Measurements from ENCODE around the gene N4BP2L1. TPM values are rescaled to one million over a fixed set of nuclear protein-coding genes. Genes with fewer than 3 reads are reported as not detected.

Gene N4BP2L1
- total RNA-seq, 2 experiments from 2014 or later, result 7.9 to 14.6 TPM

- ChIA-PET POLR2A (interaction anchor here (1.0 kb wide), 1 partner anchor 15 kb away, joined by 3 read pairs; no protein-coding TSS in a partner anchor), CTCF (ENCODE audit: unreplicated experiment) (no interaction called here)
- Histone ChIP-seq H4K20me1 (ENCODE audit: insufficient read depth, low read length) (no peaks in the 10 kb centered on the region), H3K36me3 (ENCODE audit: insufficient read depth, low read length) (no peaks in the 10 kb centered on the region), H3K4me1 (ENCODE audit: insufficient read depth, low read length, poor library complexity, severe bottlenecking) (no peaks in the 10 kb centered on the region), H3K4me3 (ENCODE audit: low read depth, low read length, poor library complexity, severe bottlenecking) (no peak overlapping the region), H3K27ac (ENCODE audit: low read depth, low read length, poor library complexity, severe bottlenecking) (no peak overlapping the region), H3K79me2 (ENCODE audit: insufficient read depth, low read depth, low read length) (no peaks in the 10 kb centered on the region), H2AFZ (ENCODE audit: low read length) (no peak overlapping the region), H3K9me2 (ENCODE audit: insufficient read depth, low read length) (no peaks in the 10 kb centered on the region), H3K9me3 (ENCODE audit: low read length) (no peaks in the 10 kb centered on the region), H3K4me2 (ENCODE audit: low read length) (no peak overlapping the region)
- TF ChIP-seq CTCF (conservative IDR thresholded peaks at IDR 0.05; ENCODE audit: low read length) (no peak), EZH2phosphoT487 (IDR thresholded peaks at IDR 0.05; ENCODE audit: borderline replicate concordance, low read depth, low read length) (no peak)
- BruUV-seq (replicated peaks), result no TSS peak
- intact Hi-C loops (cut with micrococcal nuclease; ENCODE audit: unreplicated experiment), result no loop called here
- DNase-seq (ENCODE audit: low spot score), result no peak
Observed at GRCh38 chr13:32407854-32408253, 20.1 kb downstream of the N4BP2L1 start.

- TF ChIP-seq CTCF (conservative IDR thresholded peaks at IDR 0.05; ENCODE audit: low read length), result no peak
- no peak for TF ChIP-seq EZH2phosphoT487 (IDR thresholded peaks at IDR 0.05; ENCODE audit: borderline replicate concordance, low read depth, low read length)
- H3K4me3 ChIP-seq (ENCODE audit: low read depth, low read length, poor library complexity, severe bottlenecking), result no peak overlapping the region
- H3K4me2 ChIP-seq (ENCODE audit: low read length), result no peak overlapping the region
- H3K9me2 ChIP-seq (ENCODE audit: insufficient read depth, low read length), result no peaks in the 10 kb centered on the region
- ChIA-PET CTCF (ENCODE audit: unreplicated experiment) (no interaction called here), POLR2A (no interaction called here)
- no TSS peak for BruUV-seq (replicated peaks)
- no peak for DNase-seq (ENCODE audit: low spot score)
- H2AFZ ChIP-seq (ENCODE audit: low read length), result no peak overlapping the region
- no peak overlapping the region for H3K27ac ChIP-seq (ENCODE audit: low read depth, low read length, poor library complexity, severe bottlenecking)
- H4K20me1 ChIP-seq (ENCODE audit: insufficient read depth, low read length), result no peaks in the 10 kb centered on the region
- no peaks in the 10 kb centered on the region for H3K4me1 ChIP-seq (ENCODE audit: insufficient read depth, low read length, poor library complexity, severe bottlenecking)
- H3K79me2 ChIP-seq (ENCODE audit: insufficient read depth, low read depth, low read length), result no peaks in the 10 kb centered on the region
- peaks cover 35% of the 10 kb centered on the region for H3K36me3 ChIP-seq (ENCODE audit: insufficient read depth, low read length)
- no peaks in the 10 kb centered on the region for H3K9me3 ChIP-seq (ENCODE audit: low read length)
- intact Hi-C loops (cut with micrococcal nuclease; ENCODE audit: unreplicated experiment), result no loop called here
Observed at GRCh38 chr13:32403108-32403507, 24.8 kb downstream of the N4BP2L1 start.

- Histone ChIP-seq H3K9me3 (ENCODE audit: low read length) (no peaks in the 10 kb centered on the region), H3K4me3 (ENCODE audit: low read depth, low read length, poor library complexity, severe bottlenecking) (no peak overlapping the region), H3K27ac (ENCODE audit: low read depth, low read length, poor library complexity, severe bottlenecking) (no peak overlapping the region), H3K79me2 (ENCODE audit: insufficient read depth, low read depth, low read length) (no peaks in the 10 kb centered on the region), H3K9me2 (ENCODE audit: insufficient read depth, low read length) (no peaks in the 10 kb centered on the region), H2AFZ (ENCODE audit: low read length) (no peak overlapping the region), H3K4me1 (ENCODE audit: insufficient read depth, low read length, poor library complexity, severe bottlenecking) (no peaks in the 10 kb centered on the region), H3K4me2 (ENCODE audit: low read length) (no peak overlapping the region), H4K20me1 (ENCODE audit: insufficient read depth, low read length) (no peaks in the 10 kb centered on the region), H3K36me3 (ENCODE audit: insufficient read depth, low read length) (peaks cover 67% of the 10 kb centered on the region)
- intact Hi-C loops (cut with micrococcal nuclease; ENCODE audit: unreplicated experiment), result no loop called here
- ChIA-PET POLR2A (interaction anchor here (0.6 kb wide), 1 partner anchor 11 kb away, joined by 3 read pairs; no protein-coding TSS in a partner anchor), CTCF (ENCODE audit: unreplicated experiment) (no interaction called here)
- BruUV-seq (replicated peaks), result no TSS peak
- no peak for DNase-seq (ENCODE audit: low spot score)
- TF ChIP-seq CTCF (conservative IDR thresholded peaks at IDR 0.05; ENCODE audit: low read length) (no peak), EZH2phosphoT487 (IDR thresholded peaks at IDR 0.05; ENCODE audit: borderline replicate concordance, low read depth, low read length) (no peak)
Observed at GRCh38 chr13:32391101-32391619, 36.8 kb downstream of the N4BP2L1 start.

Data from OCI-LY7 (cell line).